ENCODE results near the gene LKAAEAR1.

LKAAEAR1 gene

GRCh38 chr20:64040231-64041039 lies 43.8 kb downstream of the LKAAEAR1 start:
- TF ChIP-seq, protein P1, sequence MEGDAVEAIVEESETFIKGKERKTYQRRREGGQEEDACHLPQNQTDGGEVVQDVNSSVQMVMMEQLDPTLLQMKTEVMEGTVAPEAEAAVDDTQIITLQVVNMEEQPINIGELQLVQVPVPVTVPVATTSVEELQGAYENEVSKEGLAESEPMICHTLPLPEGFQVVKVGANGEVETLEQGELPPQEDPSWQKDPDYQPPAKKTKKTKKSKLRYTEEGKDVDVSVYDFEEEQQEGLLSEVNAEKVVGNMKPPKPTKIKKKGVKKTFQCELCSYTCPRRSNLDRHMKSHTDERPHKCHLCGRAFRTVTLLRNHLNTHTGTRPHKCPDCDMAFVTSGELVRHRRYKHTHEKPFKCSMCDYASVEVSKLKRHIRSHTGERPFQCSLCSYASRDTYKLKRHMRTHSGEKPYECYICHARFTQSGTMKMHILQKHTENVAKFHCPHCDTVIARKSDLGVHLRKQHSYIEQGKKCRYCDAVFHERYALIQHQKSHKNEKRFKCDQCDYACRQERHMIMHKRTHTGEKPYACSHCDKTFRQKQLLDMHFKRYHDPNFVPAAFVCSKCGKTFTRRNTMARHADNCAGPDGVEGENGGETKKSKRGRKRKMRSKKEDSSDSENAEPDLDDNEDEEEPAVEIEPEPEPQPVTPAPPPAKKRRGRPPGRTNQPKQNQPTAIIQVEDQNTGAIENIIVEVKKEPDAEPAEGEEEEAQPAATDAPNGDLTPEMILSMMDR (IDR thresholded peaks at IDR 0.05; ENCODE audit: low read depth, low read length) = no peak
- DNase-seq (ENCODE audit: low read depth, low spot score) = no peak
- no peak overlapping the region for H3K4me3 ChIP-seq (ENCODE audit: low read depth, low read length)
- in situ Hi-C loops (cut with HindIII; ENCODE audit: low sequenced_read_pairs) = no loop called here

GRCh38 chr20:64039293-64040160 lies 44.7 kb downstream of the LKAAEAR1 start:
- TF ChIP-seq, protein P1 (IDR thresholded peaks at IDR 0.05; ENCODE audit: low read depth, low read length) = no peak
- in situ Hi-C loops (cut with HindIII; ENCODE audit: low sequenced_read_pairs) = no loop called here
- H3K4me3 ChIP-seq (ENCODE audit: low read depth, low read length) = peak overlapping the region; percentile 16
- no peak for DNase-seq (ENCODE audit: low read depth, low spot score)

DNA sequence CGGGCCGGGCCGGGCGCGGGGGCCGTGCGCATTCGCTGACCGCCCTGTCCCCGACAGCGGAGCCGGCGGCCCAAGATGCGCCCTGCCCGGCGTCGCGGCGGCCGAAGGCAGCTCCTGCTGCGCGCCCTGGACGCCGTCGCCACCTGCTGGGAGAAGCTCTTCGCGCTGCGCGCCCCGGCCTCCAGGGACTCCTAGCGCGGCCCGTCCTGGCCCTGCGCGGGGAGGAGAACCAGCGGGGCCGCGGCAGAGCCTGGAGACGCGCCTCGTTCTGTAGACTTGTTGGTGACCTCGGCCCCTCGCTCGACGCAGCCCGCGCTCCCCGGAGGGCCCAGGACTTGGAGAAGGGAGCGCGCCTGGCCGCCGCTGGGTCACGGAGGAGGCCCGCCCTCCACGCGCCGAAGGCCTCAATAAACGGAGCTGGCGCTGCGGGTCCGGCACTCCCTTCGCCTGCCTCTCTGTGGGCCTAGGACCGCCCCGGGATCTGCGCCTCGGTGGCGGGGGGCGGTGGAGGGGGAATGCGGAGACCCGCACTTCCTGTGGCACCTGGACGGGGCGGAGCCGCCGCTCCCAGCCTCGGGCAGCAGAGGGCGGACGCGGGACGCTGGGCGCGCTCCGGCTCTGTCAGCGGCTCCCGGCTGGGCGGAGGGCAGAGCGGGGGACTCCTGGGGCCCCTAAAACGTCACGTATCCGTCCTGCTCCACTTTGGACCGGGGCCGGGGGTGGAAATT lies 45.5 kb downstream of the LKAAEAR1 start:
- TF ChIP-seq, protein P1 (IDR thresholded peaks at IDR 0.05; ENCODE audit: low read depth, low read length) = peak; percentile 66
- DNase-seq (ENCODE audit: low read depth, low spot score) = peak; percentile 34
- in situ Hi-C loops (cut with HindIII; ENCODE audit: low sequenced_read_pairs) = no loop called here
- H3K4me3 ChIP-seq (ENCODE audit: low read depth, low read length) = peak overlapping the region; percentile 20

DNA sequence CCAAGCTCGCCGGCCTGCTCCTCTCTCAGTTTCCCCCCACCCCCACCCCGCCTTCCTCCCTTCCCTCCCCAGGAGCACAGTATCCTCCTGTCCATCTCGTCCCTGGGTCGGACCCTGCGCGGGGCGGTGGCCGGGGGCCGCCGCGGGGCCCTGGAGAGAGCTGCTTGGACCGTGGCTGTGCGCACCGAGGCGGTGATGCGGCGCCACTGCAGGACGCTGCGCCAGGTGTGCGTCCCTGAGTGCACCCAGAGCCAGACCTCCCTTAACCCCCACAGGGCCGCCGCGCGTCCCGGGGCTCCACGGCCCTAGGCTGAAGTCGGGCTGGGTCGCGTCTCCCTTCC lies 46.0 kb downstream of the LKAAEAR1 start:
- DNase-seq (ENCODE audit: low read depth, low spot score) = no peak
- H3K4me3 ChIP-seq (ENCODE audit: low read depth, low read length) = no peak overlapping the region
- TF ChIP-seq, protein P1 (IDR thresholded peaks at IDR 0.05; ENCODE audit: low read depth, low read length) = no peak
- in situ Hi-C loops (cut with HindIII; ENCODE audit: low sequenced_read_pairs) = no loop called here

DNA sequence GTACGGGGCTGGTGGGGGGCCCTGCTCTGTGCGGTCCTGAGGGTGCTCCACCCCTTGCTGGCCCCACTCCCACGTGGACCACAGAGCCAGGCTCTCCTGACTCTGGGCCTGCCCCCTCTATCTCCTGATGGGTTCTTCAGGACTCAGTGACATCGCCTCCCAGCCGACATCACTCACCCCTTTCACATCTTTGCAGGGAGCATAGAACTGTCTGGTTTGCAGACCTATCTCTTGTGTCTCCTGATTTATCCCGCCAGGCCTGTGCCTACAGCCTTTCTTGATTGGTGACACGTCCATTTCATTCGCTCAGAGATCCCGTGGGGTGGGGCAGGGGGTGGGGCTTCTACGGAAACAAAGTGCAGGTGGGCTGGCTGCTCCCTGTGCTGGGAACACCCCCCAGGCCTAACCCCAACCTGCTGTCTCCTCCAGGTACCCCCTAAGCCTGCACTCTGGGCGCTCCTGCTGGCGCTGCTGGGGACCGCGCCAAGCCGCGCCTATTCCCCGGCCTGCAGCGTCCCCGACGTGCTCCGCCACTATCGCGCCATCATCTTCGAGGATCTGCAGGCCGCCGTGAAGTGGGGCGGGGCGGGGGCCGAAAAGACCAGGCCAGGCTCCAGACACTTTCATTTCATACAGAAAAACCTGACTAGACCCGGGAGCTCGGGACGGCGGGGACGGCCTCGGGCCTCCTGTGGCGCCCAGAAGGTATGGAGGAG lies 46.5 kb downstream of the LKAAEAR1 start:
- in situ Hi-C loops (cut with HindIII; ENCODE audit: low sequenced_read_pairs) = no loop called here
- DNase-seq (ENCODE audit: low read depth, low spot score) = no peak
- TF ChIP-seq, protein P1 (IDR thresholded peaks at IDR 0.05; ENCODE audit: low read depth, low read length) = no peak
- H3K4me3 ChIP-seq (ENCODE audit: low read depth, low read length) = no peak overlapping the region

- in situ Hi-C loops (cut with HindIII; ENCODE audit: low sequenced_read_pairs) = no loop called here
- no peak for DNase-seq (ENCODE audit: low read depth, low spot score)
- no peak overlapping the region for H3K4me3 ChIP-seq (ENCODE audit: low read depth, low read length)
- TF ChIP-seq, protein P1 (IDR thresholded peaks at IDR 0.05; ENCODE audit: low read depth, low read length) = no peak
Measured at GRCh38 chr20:64037199-64037497, 47.0 kb downstream of the LKAAEAR1 start.
